Astrocyte (in vitro differentiated cells and primary cell): ENCODE data around the gene AAMP. TPM values are rescaled to one million over a fixed set of nuclear protein-coding genes. Genes with fewer than 3 reads are reported as not detected.

Experiments
- DNase-seq: peaks from one replicate; pipeline ENCODE4 v3.0.0-alpha.2; 2010; ENCODE audit warnings: low read depth
- FAIRE-seq: peaks from 2 replicates; lab custom pipeline; 2011; peaks lifted over from hg19 to GRCh38; lab: Jason Lieb, UNC
- H2AFZ ChIP-seq: 2 replicates; pipeline ENCODE4 v1.6.0; 2012; ENCODE audit warnings: low read depth, low read length, inconsistent platforms
- H3K27ac ChIP-seq: 2 replicates; pipeline ENCODE4 v1.5.1; 2011; ENCODE audit warnings: low read depth, low read length, inconsistent platforms
- H3K27me3 ChIP-seq: 2 replicates; pipeline ENCODE4 v1.6.0; 2011; ENCODE audit warnings: low read length, inconsistent platforms; ENCODE audit not compliant: insufficient read depth
- H3K36me3 ChIP-seq: 2 replicates; pipeline ENCODE4 v1.5.1; 2011; ENCODE audit warnings: low read length, inconsistent platforms; ENCODE audit not compliant: insufficient read depth
- H3K4me1 ChIP-seq: 2 replicates; pipeline ENCODE4 v1.5.1; 2011; ENCODE audit warnings: low read length, inconsistent platforms; ENCODE audit not compliant: insufficient read depth
- H3K4me2 ChIP-seq: 2 replicates; pipeline ENCODE4 v1.6.0; 2012; ENCODE audit warnings: low read length, inconsistent platforms
- H3K4me3 ChIP-seq: 2 replicates; pipeline ENCODE4 v1.5.1; 2011; ENCODE audit warnings: low read depth, mild to moderate bottlenecking, low read length, inconsistent platforms; ENCODE audit not compliant: insufficient read depth
- H3K79me2 ChIP-seq: 2 replicates; pipeline ENCODE4 v1.6.0; 2012; ENCODE audit warnings: mild to moderate bottlenecking, low read length, inconsistent platforms; ENCODE audit not compliant: insufficient read depth
- H3K9ac ChIP-seq: 2 replicates; pipeline ENCODE4 v1.6.0; 2012; ENCODE audit warnings: mild to moderate bottlenecking, low read length, inconsistent platforms
- H3K9me3 ChIP-seq: 2 replicates; pipeline ENCODE4 v1.5.1; 2012; ENCODE audit warnings: low read depth, mild to moderate bottlenecking, low read length, inconsistent platforms; ENCODE audit not compliant: insufficient read depth
- H4K20me1 ChIP-seq: 2 replicates; pipeline ENCODE4 v1.6.0; 2012; ENCODE audit warnings: low read length, inconsistent platforms; ENCODE audit not compliant: insufficient read depth
- H3K27ac Mint-ChIP-seq: one replicate; pipeline ENCODE4 v1.8.0; 2021; ENCODE audit warnings: mild to moderate bottlenecking, mixed read lengths; ENCODE audit not compliant: unreplicated experiment
- H3K27me3 Mint-ChIP-seq: one replicate; pipeline ENCODE4 v1.8.0; 2021; ENCODE audit warnings: low read depth, mixed read lengths; ENCODE audit not compliant: unreplicated experiment
- H3K36me3 Mint-ChIP-seq: one replicate; pipeline ENCODE4 v1.8.0; 2021; ENCODE audit warnings: low read depth, mixed read lengths; ENCODE audit not compliant: unreplicated experiment
- H3K4me1 Mint-ChIP-seq: one replicate; pipeline ENCODE4 v1.8.0; 2021; ENCODE audit warnings: low read depth, mixed read lengths; ENCODE audit not compliant: unreplicated experiment
- H3K4me3 Mint-ChIP-seq: one replicate; pipeline ENCODE4 v1.8.0; 2021; ENCODE audit warnings: mild to moderate bottlenecking, moderate library complexity, mixed read lengths; ENCODE audit not compliant: unreplicated experiment
- H3K9me3 Mint-ChIP-seq: one replicate; pipeline ENCODE4 v1.8.0; 2021; ENCODE audit warnings: mild to moderate bottlenecking, mixed read lengths; ENCODE audit not compliant: unreplicated experiment
- CTCF ChIP-seq: IDR thresholded peaks from 2 replicates; pipeline ENCODE4 v1.5.1; 2011; ENCODE audit warnings: low read depth, mild to moderate bottlenecking, inconsistent platforms, low read length, moderate library complexity; ENCODE audit not compliant: insufficient read depth
- EZH2 ChIP-seq: IDR thresholded peaks from 2 replicates; pipeline ENCODE4 v1.6.1; 2012; ENCODE audit warnings: mild to moderate bottlenecking, low read length, inconsistent platforms; ENCODE audit not compliant: insufficient read depth
- total RNA-seq: library from RNA; stranded (reverse); gene quantifications from 2 replicates; pipeline ENCODE4 v1.2.1, GENCODE V29; 2021

AAMP gene
- total RNA-seq, 1 donor from 2014 or later, result 87.3 TPM

- H4K20me1 ChIP-seq, result peaks cover 4% of the 10 kb centered on the region
- H3K36me3 ChIP-seq, result no peaks in the 10 kb centered on the region
- no peaks in the 10 kb centered on the region for H3K9me3 ChIP-seq
- no peak for FAIRE-seq
- no peak overlapping the region for H3K9ac ChIP-seq
- TF ChIP-seq EZH2 (no peak), CTCF (no peak)
- H3K79me2 ChIP-seq, result peaks cover 37% of the 10 kb centered on the region
- H3K4me3 ChIP-seq, result no peak overlapping the region
- H3K4me1 Mint-ChIP-seq, result peaks cover 12% of the 10 kb centered on the region
- no peaks in the 10 kb centered on the region for H3K9me3 Mint-ChIP-seq
- no peak overlapping the region for H2AFZ ChIP-seq
- H3K27me3 Mint-ChIP-seq, result no peaks in the 10 kb centered on the region
- no peak overlapping the region for H3K27ac Mint-ChIP-seq
- no peak for DNase-seq
- H3K4me3 Mint-ChIP-seq, result no peak overlapping the region
- H3K27me3 ChIP-seq, result no peaks in the 10 kb centered on the region
- no peak overlapping the region for H3K27ac ChIP-seq
- H3K4me2 ChIP-seq, result no peak overlapping the region
- H3K4me1 ChIP-seq, result peaks cover 31% of the 10 kb centered on the region
- H3K36me3 Mint-ChIP-seq, result peaks cover 2% of the 10 kb centered on the region
Measured at GRCh38 chr2:218293715-218294429, 23.9 kb upstream of the AAMP start.

DNA sequence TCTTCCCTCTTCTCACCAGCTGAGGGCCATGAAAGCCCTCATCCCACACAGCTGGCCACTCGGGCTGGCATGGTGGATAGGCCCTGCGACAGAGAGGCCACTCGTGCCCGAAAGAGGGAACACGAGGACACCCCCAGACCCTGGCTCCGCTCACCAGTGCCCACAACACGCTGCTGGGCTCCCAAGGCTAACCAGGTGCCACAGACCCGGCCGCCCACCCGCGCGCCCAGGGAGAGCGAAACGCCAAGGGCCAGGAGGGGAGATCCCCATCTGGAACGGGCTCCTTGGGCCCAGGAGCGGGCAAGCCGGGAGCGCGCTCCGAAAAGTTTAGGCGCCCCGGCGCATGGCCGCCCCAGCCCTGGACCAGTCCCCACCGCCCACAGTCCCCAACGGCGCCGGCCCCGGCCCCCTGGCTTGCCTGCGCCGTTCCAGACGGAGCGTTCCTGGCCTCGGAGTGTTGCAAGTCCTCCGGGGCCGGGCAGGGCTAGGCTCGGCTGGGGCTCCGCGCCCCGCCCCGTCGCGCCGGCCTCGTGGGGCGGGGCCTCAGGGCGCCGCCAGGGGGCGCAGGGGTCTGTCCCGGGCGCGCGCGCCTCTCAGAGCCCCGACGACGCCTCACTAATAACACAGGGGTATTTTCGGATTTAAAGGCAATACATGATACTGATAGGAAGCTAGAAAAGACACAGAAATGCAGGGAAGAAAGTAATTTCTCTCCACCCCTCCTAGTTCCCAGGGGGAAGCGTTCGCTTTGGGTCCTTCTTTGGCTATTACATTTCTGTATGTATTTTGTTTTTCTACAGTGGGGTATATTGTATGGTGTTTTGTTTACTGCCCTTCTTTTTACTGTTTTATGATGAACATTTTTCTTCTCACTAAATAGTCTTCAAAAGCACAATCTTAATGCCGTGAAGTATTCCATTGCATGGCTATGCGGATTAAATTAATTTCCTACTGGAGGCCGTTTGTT is 22.4 kb upstream of the AAMP start, which contains the start of gene TMBIM1:
Gene TMBIM1, minus strand, starts transcription at position 456 of the 967 bp plus-strand sequence. CDS start 10,362 bp downstream, outside the sequence.
- Mint-ChIP-seq H3K36me3 (peaks cover 2% of the 10 kb centered on the region), H3K9me3 (no peaks in the 10 kb centered on the region), H3K4me3 (peak within 1 kb of the TSS; percentile 78), H3K27ac (no peak within 1 kb of the TSS), H3K27me3 (no peaks in the 10 kb centered on the region), H3K4me1 (peaks cover 12% of the 10 kb centered on the region)
- peaks cover 33% of the 10 kb centered on the region for H3K4me1 ChIP-seq
- H3K36me3 ChIP-seq, result no peaks in the 10 kb centered on the region
- H2AFZ ChIP-seq, result peak within 1 kb of the TSS; percentile 86
- H3K4me3 ChIP-seq, result peak within 1 kb of the TSS; percentile 79
- DNase-seq (no peak), FAIRE-seq (no peak)
- peak within 1 kb of the TSS; percentile 94 for H3K4me2 ChIP-seq
- H3K27me3 ChIP-seq, result no peaks in the 10 kb centered on the region
- peak within 1 kb of the TSS; percentile 72 for H3K27ac ChIP-seq
- H4K20me1 ChIP-seq, result peaks cover 4% of the 10 kb centered on the region
- no peak for TF ChIP-seq EZH2
- peak; percentile 68 for TF ChIP-seq CTCF
- H3K9ac ChIP-seq, result peak within 1 kb of the TSS; percentile 87
- peaks cover 49% of the 10 kb centered on the region for H3K79me2 ChIP-seq
- no peaks in the 10 kb centered on the region for H3K9me3 ChIP-seq
